Thoracic aorta endothelial cell (primary cell): ENCODE data around the gene CBFB. TPM values are rescaled to one million over a fixed set of nuclear protein-coding genes. Genes with fewer than 3 reads are reported as not detected.

Experiments used
- small RNA-seq: library from RNA; depleted of rRNA; stranded (forward); fragments of <200 nt; gene quantifications from one replicate; pipeline ENCODE3, GENCODE V24; 2012
- total RNA-seq: library from RNA; depleted of rRNA; stranded (reverse); fragments of >200 nt; gene quantifications from 2 replicates; pipeline ENCODE4 v1.2.3, GENCODE V29; 2012

The CBFB gene
- 122 and 128 TPM in 2 replicates for total RNA-seq

DNA sequence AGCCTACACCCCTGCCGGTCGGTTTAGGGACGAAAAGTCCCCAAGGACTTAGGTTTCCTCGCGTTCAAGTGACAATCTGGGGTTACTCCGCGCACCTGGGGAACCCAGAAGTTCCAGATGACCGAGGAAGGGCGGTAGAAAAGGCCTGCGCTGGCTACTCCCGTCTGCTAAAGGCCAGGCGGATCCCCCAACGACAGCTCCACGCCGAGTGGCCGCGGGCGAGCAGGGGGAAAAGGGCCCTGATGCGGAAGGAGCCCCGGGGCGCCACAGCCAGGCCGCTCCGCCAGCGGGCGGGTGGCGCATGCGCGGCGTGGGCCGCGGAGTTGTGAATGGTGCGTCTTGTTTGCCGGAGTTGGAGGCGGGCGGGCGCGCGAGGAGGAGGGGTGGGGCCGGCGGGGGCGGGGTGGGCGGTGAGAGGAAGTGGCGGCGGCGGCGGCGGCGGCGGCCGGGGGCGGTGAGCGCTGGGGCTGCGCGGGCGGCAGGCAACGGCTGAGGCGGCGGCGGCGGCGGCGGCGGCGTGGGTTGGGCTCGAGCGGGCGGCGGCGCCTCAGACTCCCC, at the start of gene CBFB:
Gene CBFB, plus strand, starts transcription at position 454 of the 558 bp plus-strand sequence. CDS start 259 bp downstream, outside the sequence.

DNA sequence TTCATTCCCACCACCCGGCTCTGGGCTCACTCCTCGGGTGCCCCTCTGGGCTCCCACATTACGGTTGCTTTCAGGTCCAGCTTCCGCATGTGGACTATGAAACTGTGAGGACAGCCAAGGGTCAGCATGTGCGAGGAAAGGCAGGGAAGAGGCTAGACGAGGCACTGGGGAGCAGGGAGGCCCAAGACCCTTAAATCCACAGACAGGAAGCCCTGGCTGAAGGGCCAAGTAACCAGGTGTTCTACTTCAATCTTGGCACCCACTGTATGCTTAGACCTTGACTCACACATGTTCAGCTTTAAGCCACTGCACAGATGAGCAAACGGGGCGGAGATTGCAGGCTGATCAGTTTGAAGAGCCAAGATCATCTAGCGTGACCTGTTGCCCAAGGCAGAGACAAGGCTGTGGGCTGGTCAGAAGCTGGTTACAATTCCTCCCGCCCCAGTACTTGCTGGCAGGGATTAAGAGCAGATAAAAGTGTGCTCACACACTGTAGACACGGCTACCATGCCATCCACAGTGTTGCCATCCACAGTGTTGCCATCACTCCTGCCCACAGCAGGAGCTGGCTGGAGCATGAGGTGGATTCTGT, 40.7 kb upstream of the CBFB start, which contains the start of gene CES4A:
Gene CES4A, plus strand, starts transcription at position 393 of the 592 bp plus-strand sequence. Its CDS starts 184 bp downstream, at position 577.

DNA sequence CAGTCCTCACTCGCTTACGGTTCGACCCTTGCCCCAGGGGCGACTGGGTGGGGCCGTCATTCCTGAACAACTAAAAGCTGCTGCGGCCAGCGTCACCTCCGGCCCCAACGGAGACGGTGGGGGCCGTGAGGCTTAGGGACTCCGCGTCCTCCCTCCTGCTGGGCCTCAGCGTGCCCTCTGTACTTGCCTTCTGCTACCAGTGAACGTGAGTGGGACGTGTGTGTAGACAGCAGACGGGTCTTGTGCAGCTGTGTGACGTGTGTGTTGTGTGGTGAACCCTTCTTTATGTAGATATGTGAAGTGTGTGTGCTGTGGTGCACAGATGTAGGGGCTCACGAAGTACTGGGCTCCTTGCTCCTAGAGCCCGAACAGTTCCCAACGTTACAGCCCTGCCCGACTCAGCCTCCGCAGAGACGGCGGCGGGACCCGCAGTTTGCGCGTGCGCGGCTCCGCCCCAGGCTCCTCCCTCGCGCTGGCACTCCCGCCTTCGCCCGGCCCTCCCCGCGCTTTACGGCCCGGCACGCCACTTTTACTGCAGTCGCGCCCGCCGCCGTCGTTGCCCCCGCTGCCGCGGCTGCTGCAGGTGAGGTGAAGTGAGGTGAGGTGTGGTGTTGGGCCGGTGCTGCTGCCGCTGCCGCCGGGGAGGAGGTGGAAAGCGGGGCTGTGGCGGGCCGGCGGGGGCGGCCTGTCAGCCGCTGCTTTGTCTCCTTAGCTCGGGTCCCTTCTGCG, 80.6 kb downstream of the CBFB start, which contains the start of gene PHAF1:
Gene PHAF1, plus strand, starts transcription at position 535 of the 729 bp plus-strand sequence. CDS start 235 bp downstream, outside the sequence.

Small RNAs within 50 kb of the gene (small RNA-seq; reads per million reads assigned to genes)
- not detected for gene RN7SL543P

Other genes with a start within 250 kb of the CBFB start
- 0.22 TPM in 1 of 2 replicates, not detected in the other for gene TERB1, start 227.6 kb upstream of the CBFB start, total RNA-seq
- 111 and 141 TPM in 2 replicates for gene NAE1, start 198.2 kb upstream of the CBFB start, total RNA-seq
- gene CA7, start 184.7 kb upstream of the CBFB start, total RNA-seq: not detected in 2 replicates
- 10.0 and 15.7 TPM in 2 replicates for gene PDP2, start 148.6 kb upstream of the CBFB start, total RNA-seq
- not detected in 2 replicates for gene CDH16, start 110.3 kb upstream of the CBFB start, total RNA-seq
- gene RRAD, start 103.6 kb upstream of the CBFB start, total RNA-seq: 0.14 and 0.27 TPM in 2 replicates
- gene CIAO2B, start 94.7 kb upstream of the CBFB start, total RNA-seq: 87.5 and 99.7 TPM in 2 replicates
- gene CES2, start 93.6 kb upstream of the CBFB start, total RNA-seq: 24.3 and 26.5 TPM in 2 replicates
- gene CES3, start 67.9 kb upstream of the CBFB start, total RNA-seq: not detected in 2 replicates
- 0.93 and 1.6 TPM in 2 replicates for gene CES4A, start 40.6 kb upstream of the CBFB start, total RNA-seq
- 14.6 and 19.1 TPM in 2 replicates for gene PHAF1, start 80.8 kb downstream of the CBFB start, total RNA-seq
- 1.9 and 4.3 TPM in 2 replicates for gene B3GNT9, start 121.8 kb downstream of the CBFB start, total RNA-seq
- 10.8 and 11.6 TPM in 2 replicates for gene TRADD, start 130.8 kb downstream of the CBFB start, total RNA-seq
- gene FBXL8, start 130.8 kb downstream of the CBFB start, total RNA-seq: 3.5 and 6.2 TPM in 2 replicates
- 0.79 and 1.9 TPM in 2 replicates for gene HSF4, start 135.6 kb downstream of the CBFB start, total RNA-seq
- 7.0 and 8.2 TPM in 2 replicates for gene NOL3, start 141.4 kb downstream of the CBFB start, total RNA-seq
- gene MATCAP1, start 154.8 kb downstream of the CBFB start, total RNA-seq: 15.4 and 16.2 TPM in 2 replicates
- gene EXOC3L1, start 161.0 kb downstream of the CBFB start, total RNA-seq: 3.3 and 4.0 TPM in 2 replicates
- 82.8 and 97.1 TPM in 2 replicates for gene E2F4, start 163.0 kb downstream of the CBFB start, total RNA-seq
- 0.79 and 0.93 TPM in 2 replicates for gene ELMO3, start 170.0 kb downstream of the CBFB start, total RNA-seq
- 19.6 and 22.7 TPM in 2 replicates for gene TMEM208, start 198.0 kb downstream of the CBFB start, total RNA-seq
- gene FHOD1, start 218.3 kb downstream of the CBFB start, total RNA-seq: 37.4 and 38.3 TPM in 2 replicates
- 0.40 and 0.65 TPM in 2 replicates for gene SLC9A5, start 219.8 kb downstream of the CBFB start, total RNA-seq